SHP77 treated with DMSO at 0.1 percent for 48 hours (cell line): ENCODE results near the gene SLC36A4.
"Not testable (repeated sequence)": the region's sequence is repeated elsewhere in the genome, so short reads cannot be mapped to it uniquely, and the experiment has no call there.

Experiments used
- DNase-seq: peaks from one replicate; lab custom pipeline; 2025; lab: John Stamatoyannopoulos, UW

Gene SLC36A4

DNA sequence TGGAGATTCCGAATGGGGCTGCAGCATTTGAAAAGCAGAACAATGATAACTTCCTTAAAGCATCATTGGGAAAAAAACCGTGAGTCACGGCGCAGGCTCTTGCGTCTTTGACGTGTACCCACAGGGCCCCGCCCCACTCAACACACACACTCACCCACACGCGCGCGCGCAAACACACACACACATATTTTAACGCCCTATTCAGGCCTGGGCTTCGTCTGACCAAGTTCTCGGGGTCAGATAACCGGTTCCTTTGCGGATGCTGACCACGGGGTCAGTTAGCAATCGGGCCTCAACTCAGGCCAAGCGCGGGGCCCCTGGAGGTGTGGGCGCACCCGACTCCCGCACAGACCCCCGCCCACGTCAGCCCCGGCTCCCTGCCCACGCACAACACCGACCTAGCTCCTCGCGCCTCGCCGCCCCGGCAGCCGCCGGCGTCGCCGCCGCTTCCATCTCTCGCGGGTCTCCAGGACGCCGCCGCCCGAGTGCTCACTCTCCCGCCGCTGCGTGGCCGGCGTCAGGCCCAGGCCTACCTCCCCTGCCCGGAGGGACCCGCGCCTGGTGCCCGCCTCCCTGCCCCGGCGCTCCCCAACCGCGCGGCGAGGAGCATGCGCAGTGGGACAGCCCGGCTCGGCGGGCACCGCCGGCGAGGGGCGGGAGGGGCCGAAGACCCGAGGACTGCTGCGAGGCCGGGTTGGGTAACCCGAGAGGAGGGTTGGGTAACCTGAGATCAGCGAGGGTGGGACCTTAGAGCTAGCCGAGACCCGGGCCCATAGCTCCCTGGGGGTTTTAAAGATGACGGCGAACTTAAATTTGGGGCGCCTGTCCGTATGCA, at the start of gene SLC36A4:
Gene SLC36A4 (minus strand): TSS at position 612 of the 835 bp plus-strand sequence. CDS start 159 bp downstream, at position 453.
- DNase-seq: peak; percentile 69

DNA sequence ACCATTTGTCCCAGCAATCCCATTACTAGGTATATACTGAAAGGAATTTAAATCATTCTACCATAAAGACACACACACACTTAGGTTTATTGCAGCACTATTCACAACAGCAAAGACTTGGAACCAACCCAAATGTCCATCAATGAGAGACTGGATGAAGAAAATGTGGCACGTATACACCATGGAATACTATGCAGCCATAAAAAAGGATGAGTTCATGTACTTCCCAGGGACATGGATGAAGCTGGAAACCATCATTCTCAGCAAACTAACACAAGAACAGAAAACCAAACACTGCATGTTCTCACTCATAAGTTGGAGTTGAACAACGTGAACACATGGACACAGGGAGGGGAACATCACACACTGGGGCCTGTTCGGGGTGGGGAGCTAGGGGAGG, 49.0 kb upstream of the SLC36A4 start:
- not testable (repeated sequence) for DNase-seq

DNA sequence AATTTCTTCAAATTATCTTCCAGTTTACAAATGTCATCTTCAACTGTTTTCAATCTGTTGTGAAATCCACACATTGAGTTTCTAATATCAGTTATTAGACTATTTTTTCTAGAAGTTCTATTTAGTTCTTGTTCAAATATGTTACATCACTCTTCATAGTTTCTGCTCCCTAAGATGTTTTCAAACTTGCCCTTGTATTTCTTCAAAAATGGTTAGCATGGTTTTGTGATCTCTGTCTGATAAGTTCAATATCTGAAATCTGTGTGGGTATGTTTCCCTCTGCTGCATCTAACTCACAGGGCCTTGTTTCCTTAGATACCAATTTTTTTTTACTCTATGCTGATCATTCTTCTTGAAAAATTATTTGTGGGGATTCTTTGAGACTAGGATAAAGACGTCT, 46.2 kb upstream of the SLC36A4 start:
- no peak for DNase-seq

DNA sequence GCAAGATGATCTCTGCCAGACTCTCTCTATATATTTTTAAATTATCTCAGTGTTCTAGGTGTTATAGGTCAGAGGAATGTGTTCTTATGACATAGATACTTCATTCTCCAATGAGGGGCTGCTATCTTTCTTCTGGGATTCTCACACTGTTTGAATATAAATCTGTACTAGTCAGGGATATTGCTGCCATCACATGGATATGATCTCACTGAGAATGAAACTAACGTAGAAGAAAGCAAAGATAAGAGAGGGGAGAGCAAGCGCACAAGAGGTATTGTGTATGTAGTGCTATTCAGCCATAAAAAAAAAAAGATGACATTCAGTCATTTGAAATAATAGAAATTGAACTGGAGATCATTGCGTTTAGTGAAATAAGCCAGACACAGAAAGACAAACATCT, 42.2 kb upstream of the SLC36A4 start:
- no peak for DNase-seq

DNA sequence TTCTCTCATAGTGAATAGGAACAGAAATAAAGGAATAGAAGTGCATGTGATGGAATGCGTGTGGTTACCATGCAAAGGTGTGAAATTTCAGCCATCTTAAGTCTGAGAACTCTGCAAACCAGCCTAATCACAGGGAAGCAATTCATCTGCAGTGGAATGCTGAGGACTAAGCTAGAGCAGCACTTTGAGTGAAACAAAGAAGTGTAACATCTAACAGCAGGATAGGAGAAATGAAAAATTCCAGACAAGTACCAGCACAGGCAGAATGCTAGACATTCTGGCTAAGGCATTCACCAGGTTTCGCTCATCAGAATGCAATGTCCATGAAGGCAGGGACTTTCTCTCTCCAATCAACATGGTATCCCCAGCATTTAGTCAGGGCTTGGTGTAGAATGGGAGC, 41.2 kb upstream of the SLC36A4 start:
- no peak for DNase-seq

DNA sequence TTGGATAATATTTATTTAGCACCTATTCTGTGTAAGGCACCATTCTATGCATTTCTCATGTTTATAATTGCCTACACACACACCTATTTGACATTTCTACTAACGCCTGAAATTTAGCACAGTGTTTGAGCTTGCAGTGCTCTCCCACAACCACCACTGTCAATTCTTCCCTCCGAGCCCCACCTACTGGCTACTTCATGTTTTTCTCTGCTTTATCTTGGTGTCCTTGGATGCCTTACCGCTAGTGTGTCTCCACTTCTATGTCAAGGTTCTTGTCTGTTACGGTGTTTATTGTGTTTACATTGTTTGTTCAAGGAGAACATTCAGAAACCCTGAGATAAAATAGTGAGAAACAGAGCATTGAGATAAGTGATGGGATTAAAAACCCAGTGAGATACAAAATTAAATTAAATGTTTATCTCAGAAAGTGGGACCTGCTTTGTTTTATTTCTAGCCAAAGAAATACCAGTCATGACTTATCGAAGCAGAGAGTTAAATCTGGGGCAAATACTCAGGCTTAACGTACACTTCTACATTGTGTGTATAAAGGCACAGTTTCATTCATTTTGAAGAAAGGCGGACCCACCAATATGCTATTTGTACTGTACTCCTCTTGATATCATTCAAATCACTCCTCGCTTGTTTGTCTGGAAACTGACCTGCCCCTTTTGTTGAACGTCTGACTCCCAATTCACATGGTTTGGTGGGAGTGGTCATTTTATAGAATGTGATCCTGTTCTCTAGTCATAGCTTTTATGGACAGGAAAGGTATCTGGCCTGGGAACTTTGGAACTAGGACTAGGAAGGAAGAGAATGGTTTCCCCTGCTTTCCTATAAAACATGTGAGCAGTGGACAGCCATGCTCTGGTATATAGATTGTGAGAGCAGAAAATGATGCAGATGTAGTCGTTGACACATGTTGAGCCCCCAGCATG, 39.2 kb upstream of the SLC36A4 start:
- peak; percentile 20 for DNase-seq

DNA sequence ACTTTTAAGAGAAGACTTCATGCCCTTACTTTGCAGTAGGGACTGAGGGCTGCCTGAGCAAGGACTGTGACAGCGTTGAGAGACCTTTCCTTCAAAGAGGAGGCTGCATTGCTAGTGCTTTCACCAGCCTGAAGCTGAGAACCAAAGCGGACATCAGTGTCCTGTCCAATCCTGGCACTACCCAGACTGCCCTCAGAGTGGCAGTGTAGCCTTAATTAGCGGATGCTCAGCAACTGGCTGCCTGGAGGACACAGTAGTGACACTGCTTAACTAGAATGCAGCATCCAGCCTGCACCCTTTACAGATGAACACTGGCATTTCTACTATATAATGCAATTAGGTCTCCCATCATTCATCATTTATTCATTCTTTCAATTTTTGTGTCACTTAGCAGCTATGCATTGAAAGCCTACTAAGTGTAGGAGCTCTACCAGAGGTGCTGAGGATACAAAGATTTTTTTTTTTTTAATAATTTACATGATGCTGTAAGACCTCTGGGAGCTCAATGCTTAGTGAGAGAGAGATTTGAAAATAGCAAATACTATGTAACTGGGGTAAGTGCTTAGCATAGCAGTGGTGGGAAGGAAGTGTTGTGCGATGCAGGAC, 36.9 kb upstream of the SLC36A4 start:
- DNase-seq: peak; percentile 86

DNA sequence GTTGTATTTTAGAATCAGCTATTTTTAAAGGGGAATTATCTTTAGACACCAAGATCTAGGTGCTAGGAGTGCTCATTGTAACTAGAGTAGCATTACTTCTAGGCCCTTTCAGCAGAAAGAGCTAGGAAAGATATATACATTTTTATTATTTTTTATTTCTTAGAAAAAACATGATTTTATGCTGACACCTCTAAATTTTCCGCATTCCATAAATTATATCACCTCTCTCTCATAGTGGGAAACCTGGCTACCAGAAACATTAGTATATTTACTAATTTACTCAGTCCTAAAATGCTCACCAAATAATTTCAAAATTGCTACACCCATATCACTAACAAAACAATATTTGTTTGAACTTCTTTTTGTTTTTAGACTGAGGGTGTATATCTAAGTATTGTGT, 32.1 kb upstream of the SLC36A4 start:
- no peak for DNase-seq

DNA sequence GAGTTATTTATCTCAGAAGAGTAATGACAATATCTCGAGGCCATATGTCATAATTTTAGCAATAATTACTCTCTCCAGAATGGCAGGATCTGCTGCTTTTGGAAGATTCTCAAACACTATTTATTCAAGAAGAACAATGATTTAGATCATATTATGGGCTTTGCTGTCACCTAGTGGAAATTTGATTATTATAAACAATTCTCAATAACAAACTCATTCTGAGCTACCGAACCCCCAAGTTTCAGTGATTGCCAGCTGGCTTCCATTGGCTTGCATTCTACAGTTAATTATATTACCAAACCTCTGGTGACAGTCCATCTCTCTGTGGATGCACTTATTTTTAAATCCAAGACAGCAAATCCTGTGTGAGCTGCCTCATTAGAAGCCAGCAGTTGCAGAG, 27.9 kb upstream of the SLC36A4 start:
- no peak for DNase-seq

DNA sequence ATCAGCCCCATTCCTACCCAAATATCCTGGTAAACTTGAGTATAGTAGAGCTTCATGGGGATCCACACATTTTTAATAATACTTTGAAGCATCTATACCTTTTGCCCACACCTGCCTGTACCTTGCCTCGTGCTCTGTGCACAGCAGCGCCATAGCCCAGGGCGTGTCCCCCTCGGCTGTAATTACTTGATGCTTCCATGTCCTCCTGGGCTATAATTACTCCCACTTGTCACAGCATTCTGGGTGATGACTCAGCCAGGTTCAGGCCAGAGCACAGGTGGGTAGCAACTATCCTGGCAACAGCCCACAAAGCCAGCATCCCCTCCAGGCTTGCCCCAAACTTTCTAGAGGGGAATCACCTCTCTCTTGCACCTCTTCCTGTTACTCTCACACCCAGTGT, 23.7 kb upstream of the SLC36A4 start:
- DNase-seq: peak; percentile 42

DNA sequence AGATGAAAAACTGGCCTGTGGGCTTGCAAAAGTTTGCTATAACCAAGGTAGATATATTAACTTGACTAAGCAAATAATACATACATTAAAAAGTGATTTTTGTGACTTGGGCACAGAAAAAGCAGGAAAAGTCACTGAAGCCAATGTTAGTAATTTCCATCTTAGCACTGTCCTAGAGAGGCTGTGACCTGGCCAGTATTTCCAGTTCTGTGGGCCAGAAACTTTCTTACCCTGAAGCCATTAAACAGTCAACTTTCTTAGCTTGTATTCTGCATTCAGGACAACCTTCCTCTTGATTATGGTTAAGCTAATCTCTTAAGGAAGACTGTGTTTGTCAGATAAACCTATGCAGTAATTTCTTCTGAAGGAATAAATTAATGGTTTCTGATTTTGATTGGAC, 22.3 kb upstream of the SLC36A4 start:
- no peak for DNase-seq

DNA sequence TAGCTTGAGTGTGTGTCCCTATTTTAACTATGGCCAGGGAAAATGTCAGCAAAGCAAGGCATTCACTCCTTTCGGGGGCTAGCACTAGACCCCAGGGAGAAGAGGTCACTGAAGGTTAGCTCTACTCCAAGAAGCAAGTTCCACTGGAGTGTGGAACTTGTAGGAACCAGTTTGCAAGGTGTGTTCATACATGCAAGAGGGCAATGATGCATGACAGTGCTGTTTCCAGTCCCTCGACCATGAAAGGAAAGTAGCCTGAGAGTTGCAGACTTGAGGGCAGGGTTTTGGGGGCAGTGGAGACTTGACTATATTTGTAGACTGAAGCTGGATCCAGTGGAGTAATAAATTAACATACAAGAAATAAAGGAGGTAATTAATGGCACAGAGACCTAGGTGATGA, 21.6 kb upstream of the SLC36A4 start:
- DNase-seq: no peak

DNA sequence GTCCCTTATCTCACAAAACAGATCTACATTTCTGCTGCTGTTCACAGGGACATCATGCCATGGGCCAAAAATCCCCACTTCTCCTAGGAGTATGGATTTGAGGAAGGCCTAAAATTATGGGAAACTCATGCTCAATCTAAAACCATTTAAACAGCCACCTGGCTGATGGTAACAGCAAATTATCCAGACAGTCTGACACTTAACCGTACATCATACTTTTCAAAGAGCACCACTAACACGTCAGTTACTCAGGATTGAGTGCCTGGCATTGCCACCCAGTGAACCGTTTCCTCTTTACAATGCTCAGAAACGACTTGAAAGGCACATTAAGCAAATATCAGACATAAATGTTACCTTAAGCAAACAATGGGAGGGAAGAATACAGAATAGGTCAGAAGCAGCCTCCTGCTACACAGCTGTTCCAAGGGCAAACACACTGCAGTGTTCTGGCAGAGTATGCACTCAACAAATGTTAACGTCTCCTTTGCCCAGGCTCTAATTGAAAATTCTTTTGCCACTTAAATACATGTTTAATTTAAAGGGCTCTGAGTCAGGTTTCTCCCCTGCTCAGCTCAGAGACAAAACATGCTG, 18.8 kb upstream of the SLC36A4 start:
- peak; percentile 100 for DNase-seq

DNA sequence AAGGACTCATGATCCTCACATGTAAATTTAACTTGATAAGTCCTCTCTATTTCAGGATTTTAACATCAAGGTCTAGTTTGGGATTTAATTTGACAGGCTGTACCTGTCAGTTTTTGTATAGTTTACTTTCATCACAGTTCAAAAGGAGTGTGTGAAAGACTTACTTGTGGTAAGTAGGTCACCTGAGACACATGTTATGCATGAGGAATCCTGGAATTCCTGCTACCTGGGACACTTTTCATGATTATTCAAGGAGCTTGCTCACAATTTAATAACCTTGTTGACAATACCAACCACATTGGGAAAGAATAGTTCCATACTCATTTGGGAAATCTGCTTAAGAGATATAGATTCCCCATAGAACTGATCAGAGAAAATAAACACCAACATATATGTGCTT, 15.8 kb upstream of the SLC36A4 start:
- no peak for DNase-seq

DNA sequence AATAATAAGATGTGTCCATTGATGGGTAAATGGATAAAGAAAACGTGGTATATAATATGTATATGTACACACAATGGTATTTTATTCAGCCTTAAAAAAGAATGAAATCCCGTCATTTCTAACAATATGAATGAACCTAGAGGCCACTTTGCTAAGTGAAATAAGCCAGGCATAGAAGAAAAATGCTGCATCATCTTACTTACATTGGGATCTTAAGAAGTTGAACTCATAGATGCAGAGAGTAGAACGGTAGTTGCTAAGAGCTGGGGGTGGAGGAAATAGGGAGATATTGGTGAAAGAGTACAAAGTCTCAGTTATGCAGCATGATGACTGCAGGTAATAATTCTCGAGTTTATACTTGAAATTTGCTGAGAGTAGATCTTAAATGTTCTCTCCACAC, 14.3 kb upstream of the SLC36A4 start:
- no peak for DNase-seq

DNA sequence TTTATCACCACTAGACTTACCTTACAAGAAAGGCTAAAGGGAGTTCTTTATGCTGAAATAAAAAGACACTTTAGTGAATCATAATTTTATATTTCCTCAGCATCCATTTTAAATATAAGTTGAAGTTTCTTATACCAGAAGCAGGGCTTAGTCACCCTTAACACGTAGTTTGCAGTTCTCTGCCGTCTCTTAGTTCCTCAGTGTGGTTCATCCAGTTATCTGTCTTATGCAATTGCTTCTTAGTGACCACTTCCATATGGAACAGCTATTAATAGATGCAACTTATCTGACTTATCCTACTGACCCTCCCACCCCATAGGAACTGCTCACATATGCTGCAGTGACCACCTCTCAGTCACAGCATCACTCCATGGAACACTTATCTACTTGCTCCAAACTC, 11.7 kb upstream of the SLC36A4 start:
- peak; percentile 45 for DNase-seq

DNA sequence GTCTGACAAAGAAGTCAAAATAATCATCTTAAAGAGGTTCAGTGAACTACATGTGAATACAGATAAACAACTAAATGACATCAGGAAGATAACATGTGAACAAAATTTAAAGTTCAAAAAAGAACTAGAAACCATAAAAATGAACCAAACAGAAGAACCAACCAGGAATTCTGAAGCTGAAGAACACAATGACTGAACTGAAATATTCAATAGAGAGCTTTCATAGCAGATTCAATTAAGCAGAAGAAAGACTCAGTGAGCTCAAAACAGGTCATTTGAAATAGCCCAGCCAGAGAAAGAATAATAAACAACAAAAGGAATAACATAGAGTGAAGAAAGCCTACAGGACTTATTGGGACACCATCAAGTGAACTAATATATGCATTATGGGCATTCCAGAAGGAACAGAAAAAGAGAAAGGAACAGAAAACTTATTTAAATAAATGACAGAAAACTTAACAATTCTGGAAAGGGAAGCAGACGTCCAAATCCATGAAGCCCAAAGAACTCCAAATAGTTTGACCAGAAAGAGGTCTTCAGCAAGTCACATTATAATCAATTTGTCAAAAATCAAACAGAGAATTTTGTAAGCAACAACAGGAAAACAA, 11.0 kb upstream of the SLC36A4 start:
- DNase-seq: no peak

DNA sequence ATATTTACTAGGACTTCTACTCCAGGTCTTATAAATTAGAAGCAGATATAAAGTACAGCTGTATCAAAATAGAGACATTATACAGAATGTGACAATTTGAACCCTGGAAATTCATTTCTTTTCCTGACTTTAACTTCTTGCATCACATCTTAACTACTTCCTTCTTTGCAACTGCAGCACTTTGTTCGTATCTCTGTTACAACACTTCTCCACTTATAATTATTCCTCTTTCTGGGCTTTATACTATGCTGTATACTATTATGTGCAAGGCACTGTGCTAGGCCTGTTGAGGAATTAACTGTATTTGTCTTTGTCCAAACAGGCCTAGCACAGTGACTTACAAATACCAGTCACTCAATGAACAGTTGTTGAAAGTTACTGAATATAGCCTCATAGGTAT, 1.8 kb upstream of the SLC36A4 start:
- no peak for DNase-seq

DNA sequence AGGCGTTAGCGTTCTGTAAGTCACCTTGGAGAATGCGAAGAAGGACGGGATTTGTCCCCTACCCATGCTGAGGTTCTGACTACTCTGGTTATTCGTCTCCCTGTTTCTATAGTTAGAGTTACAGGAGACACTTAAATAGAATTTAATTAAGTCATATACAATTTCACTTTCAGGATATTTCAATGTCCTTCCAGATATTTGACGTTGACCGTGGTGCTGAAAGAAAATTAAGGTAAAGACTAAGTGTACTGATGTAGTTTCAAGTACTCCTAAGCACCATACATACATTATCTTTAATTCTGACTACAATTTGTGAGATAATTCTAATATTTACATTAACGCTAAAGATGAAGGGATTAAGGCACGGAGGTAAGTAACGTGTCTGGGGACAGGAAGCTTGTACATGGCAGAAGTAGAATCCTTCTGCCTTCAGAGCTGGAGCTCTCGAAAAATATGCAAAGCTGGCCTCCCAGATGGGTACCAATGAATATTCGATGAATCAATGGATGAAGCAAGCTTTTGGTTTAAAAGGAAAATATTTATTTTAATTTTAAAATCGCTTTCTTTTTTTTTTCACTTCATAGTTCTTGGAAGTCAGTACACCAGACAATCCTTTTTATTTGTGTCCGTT, 539 bp upstream of the SLC36A4 start:
- DNase-seq: no peak

DNA sequence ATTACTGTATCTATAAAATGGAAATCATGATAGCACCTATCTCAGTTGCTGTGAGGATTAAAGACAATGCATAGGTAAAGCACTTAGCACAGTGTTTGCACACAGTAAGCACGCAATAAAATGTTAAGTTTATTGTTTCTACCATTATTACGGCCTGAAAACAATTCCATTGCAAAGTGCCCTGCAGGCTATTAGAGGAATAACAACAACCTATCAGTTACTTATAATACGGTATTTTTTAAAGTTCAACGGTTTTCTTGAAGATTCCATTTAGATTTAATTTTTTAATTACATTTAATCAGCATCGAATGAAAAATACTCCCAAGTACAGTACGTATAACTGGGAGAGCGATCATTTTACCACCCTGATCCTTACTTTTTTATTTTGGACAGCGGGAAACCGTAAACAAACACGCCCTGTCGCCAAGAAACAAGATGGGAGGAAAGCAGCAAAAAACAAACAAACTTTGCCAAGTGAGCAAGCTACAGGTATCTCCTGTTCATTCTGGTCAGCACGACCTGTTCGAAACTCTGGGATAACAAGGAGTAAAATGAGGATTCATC, 893 bp downstream of the SLC36A4 start:
- no peak for DNase-seq
